CD1c-positive myeloid dendritic cell (primary cell): ENCODE measurements around the gene MTURN.
"Not testable (repeated sequence)": the region's sequence is repeated elsewhere in the genome, so short reads cannot be mapped to it uniquely, and the experiment has no call there.

Source experiments
- DNase-seq: peaks from one replicate; pipeline ENCODE4 v3.0.0-alpha.2; 2016; ENCODE audit errors: extremely low spot score

MTURN gene

GRCh38 chr7:30134611-30135300, at the start of gene MTURN:
Gene MTURN, plus strand, starts transcription at chr7:30134986. Its CDS starts 151 bp downstream, at chr7:30135137.
- peak; percentile 91 for DNase-seq

- no peak for DNase-seq
Measured at GRCh38 chr7:30086529-30086928, 48.3 kb upstream of the MTURN start.

- DNase-seq: peak; percentile 6
Measured at GRCh38 chr7:30087371-30087770, 47.4 kb upstream of the MTURN start.

- DNase-seq: no peak
Measured at GRCh38 chr7:30088362-30088761, 46.4 kb upstream of the MTURN start.

- DNase-seq: no peak
Measured at GRCh38 chr7:30090111-30090510, 44.7 kb upstream of the MTURN start.

- DNase-seq: no peak
Measured at GRCh38 chr7:30091491-30091912, 43.3 kb upstream of the MTURN start.

GRCh38 chr7:30091987-30092386, 42.8 kb upstream of the MTURN start:
- DNase-seq: no peak

GRCh38 chr7:30093420-30093952, 41.3 kb upstream of the MTURN start:
- DNase-seq: no peak

GRCh38 chr7:30098599-30098998, 36.2 kb upstream of the MTURN start:
- not testable (repeated sequence) for DNase-seq

GRCh38 chr7:30102281-30102680, 32.5 kb upstream of the MTURN start:
- DNase-seq: no peak

- no peak for DNase-seq
Measured at GRCh38 chr7:30104157-30104556, 30.6 kb upstream of the MTURN start.

- DNase-seq: no peak
Measured at GRCh38 chr7:30112103-30112713, 22.6 kb upstream of the MTURN start.

GRCh38 chr7:30113144-30113543, 21.6 kb upstream of the MTURN start:
- no peak for DNase-seq

GRCh38 chr7:30114536-30115238, 20.1 kb upstream of the MTURN start:
- DNase-seq: no peak

- DNase-seq: no peak
Measured at GRCh38 chr7:30115709-30116297, 19.0 kb upstream of the MTURN start.

GRCh38 chr7:30116771-30117170, 18.0 kb upstream of the MTURN start:
- DNase-seq: peak; percentile 74

GRCh38 chr7:30117896-30118295, 16.9 kb upstream of the MTURN start:
- no peak for DNase-seq

- no peak for DNase-seq
Measured at GRCh38 chr7:30119890-30120577, 14.8 kb upstream of the MTURN start.

- DNase-seq: no peak
Measured at GRCh38 chr7:30133736-30134610, 813 bp upstream of the MTURN start.

- peak; percentile 59 for DNase-seq
Measured at GRCh38 chr7:30135301-30136116, 723 bp downstream of the MTURN start.
